Measurements from ENCODE around the gene STARD3.
"Not testable (repeated sequence)": the region's sequence is repeated elsewhere in the genome, so short reads cannot be mapped to it uniquely, and the experiment has no call there.

GRCh38 chr17:39711071-39711470 is 74.1 kb downstream of the STARD3 start:
- TF ChIP-seq, protein P1, sequence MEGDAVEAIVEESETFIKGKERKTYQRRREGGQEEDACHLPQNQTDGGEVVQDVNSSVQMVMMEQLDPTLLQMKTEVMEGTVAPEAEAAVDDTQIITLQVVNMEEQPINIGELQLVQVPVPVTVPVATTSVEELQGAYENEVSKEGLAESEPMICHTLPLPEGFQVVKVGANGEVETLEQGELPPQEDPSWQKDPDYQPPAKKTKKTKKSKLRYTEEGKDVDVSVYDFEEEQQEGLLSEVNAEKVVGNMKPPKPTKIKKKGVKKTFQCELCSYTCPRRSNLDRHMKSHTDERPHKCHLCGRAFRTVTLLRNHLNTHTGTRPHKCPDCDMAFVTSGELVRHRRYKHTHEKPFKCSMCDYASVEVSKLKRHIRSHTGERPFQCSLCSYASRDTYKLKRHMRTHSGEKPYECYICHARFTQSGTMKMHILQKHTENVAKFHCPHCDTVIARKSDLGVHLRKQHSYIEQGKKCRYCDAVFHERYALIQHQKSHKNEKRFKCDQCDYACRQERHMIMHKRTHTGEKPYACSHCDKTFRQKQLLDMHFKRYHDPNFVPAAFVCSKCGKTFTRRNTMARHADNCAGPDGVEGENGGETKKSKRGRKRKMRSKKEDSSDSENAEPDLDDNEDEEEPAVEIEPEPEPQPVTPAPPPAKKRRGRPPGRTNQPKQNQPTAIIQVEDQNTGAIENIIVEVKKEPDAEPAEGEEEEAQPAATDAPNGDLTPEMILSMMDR (IDR thresholded peaks at IDR 0.05; ENCODE audit: insufficient read depth, low read depth, low read length) = not testable (repeated sequence)
- TF ChIP-seq EZH2 (IDR thresholded peaks at IDR 0.05; ENCODE audit: insufficient read depth, low read length) = not testable (repeated sequence)
